ENCODE results near the gene LMTK2.

The LMTK2 gene

DNA sequence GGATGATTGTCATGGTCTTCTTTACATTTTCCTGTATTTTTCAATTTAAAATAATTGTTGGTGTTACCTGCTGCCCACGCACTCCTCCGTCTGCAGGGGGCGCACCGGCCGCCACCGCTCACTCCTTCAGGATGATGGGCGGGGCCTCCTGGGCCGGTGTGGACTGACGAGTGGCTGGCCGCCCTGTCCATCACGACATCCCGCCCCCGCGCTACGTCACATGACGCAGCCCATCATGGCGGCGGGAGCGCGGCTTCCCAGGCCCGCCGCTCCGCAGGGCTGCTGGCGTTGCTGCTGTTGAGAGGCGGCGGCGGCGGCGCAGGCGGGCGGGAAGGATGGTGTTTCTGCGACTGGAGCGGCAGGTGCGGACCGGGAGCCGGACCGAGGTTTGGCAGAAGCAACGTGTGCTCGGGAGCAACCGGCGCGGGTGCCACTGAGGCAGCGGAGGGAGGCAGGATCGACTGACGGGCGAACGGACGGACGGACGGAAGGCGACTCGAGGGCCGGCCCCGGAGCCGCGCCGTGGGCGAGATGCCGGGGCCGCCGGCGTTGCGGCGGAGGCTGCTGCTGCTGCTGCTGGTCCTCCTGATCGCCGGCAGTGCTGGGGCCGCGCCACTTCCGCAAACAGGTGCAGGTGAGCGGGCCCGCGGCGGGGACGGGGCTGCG lies at the start of gene LMTK2:
TSS of gene LMTK2 (plus strand) at position 216 of the 666 bp plus-strand sequence. CDS start at position 532, 316 bp downstream.
- TF ChIP-seq, protein P1, sequence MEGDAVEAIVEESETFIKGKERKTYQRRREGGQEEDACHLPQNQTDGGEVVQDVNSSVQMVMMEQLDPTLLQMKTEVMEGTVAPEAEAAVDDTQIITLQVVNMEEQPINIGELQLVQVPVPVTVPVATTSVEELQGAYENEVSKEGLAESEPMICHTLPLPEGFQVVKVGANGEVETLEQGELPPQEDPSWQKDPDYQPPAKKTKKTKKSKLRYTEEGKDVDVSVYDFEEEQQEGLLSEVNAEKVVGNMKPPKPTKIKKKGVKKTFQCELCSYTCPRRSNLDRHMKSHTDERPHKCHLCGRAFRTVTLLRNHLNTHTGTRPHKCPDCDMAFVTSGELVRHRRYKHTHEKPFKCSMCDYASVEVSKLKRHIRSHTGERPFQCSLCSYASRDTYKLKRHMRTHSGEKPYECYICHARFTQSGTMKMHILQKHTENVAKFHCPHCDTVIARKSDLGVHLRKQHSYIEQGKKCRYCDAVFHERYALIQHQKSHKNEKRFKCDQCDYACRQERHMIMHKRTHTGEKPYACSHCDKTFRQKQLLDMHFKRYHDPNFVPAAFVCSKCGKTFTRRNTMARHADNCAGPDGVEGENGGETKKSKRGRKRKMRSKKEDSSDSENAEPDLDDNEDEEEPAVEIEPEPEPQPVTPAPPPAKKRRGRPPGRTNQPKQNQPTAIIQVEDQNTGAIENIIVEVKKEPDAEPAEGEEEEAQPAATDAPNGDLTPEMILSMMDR (IDR thresholded peaks at IDR 0.05), result peak; percentile 98

DNA sequence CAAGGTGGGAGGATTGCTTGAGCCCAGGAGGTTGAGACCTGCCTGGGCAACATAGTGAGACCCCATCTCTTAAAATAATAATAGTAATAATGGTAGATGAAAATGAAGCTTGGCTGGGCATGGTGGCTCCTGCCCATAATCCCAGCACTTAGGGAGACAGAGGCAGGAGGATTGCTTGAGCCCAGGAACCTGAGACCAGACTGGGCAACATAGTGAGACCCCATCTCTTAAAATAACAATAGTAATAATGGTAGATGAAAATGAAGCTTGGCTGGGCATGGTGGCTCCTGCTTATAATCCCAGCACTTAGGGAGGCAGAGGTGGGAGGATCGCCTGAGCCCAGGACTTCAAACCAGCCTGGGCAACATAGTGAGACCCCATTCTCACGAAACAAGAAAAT lies 49.5 kb upstream of the LMTK2 start:
- TF ChIP-seq, protein P1 (IDR thresholded peaks at IDR 0.05), result no peak

DNA sequence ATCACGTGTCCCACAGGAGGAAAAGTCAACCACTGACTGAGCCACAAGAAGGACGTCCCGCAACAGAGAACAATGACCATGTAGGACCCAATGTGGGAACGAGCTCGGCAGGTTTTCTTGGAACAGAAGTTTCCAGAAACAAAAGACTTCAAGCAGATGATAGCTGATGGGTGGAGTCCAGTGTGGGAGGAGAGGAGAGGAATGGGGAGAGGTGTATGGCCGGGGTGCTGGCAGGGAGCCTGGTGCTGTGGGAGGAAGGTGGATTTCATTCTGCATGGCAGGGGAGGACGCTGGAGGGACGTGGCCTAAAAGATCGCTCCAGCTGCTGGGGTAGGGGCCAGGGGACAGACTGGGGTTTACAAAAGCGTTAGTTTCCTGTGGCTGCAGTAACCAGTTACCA lies 48.5 kb upstream of the LMTK2 start:
- TF ChIP-seq, protein P1 (IDR thresholded peaks at IDR 0.05), result no peak

DNA sequence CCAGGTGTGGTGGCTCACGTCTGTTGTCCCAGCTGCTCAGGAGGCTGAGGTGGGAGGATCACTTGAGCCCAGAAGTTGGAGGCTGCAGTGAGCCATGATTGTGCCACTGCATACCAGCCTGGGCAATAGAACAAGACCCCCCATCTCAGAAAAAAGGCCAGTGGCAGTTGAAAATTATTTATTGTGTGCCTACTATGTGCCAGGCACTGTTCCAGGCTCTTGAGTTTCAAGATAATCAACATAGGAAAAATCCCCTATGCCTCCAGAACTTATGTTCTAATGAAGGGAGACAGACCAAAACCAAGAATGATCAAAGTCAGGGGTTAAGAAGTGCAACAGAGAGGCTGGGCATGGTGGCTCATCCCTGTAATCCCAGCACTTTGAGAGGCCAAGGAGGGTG lies 42.4 kb upstream of the LMTK2 start:
- TF ChIP-seq, protein P1 (IDR thresholded peaks at IDR 0.05), result no peak

DNA sequence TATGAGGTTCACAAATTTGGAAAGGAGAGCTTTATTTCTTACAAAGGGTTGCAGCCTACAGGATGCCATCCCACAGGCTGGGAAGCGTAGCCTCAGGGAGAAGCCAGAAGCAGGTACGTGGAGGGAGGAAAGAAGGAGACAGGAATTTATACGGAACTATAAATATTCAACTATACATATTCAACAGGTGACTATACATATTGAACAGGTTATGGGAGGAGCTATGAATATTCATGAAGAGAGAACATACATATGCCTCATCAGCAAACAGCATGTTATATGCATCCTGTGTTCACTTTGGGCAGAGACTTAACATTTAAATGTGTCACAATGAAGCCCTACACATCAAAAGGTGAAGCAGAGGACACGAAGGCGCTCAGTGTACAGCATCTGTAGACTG lies 40.5 kb upstream of the LMTK2 start:
- TF ChIP-seq, protein P1 (IDR thresholded peaks at IDR 0.05), result no peak

DNA sequence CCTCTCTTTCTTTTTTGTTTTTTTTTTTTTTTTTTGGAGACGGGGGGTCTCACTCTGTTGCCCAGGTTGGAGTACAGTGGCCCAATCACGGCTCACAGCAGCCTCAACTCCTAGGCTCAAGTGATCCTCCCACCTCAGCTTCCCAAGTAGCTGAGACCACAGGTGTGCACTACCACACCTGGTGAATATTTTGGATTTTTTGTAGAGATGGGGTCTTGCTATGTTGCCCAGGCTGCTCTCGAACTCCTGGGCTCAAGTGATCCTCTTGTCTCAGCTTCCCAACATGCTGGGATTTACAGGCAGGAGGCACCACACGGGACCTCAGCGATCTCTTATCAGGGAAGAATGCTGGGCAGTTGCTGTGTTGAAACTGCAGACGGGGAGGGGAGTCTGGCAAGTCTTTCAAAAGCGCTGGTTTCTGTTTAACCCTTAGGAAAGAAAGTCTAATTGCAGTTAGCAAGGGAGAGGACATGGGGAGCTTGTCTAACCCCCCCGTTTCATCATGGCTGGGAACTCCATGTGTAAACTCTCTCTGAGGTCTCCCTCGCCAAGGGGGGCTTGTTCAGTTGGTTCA lies 39.6 kb upstream of the LMTK2 start:
- TF ChIP-seq, protein P1 (IDR thresholded peaks at IDR 0.05), result no peak

DNA sequence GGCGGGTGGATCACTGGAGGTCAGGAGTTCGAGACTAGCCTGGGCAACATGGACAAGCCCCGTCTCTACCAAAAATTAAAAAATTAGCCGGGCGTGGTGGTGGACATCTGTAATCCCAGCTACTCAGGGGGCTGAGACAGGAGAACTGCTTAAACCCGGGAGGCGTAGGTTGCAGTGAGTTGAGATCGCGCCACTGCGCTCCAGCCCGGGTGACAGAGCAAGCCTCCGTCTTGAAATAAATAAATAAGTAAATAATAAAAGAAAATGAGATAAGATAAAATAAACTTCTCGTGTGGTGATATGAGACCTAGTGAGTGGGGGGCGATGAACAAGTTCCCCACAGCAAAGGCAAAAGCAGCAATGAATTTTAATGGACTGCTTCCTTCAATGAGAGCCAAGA lies 33.6 kb upstream of the LMTK2 start:
- TF ChIP-seq, protein P1 (IDR thresholded peaks at IDR 0.05), result no peak

Measured in LNCAP (cell line).